Keratinocyte (primary cell): ENCODE data around the gene PARD6B.

Source experiments
- CTCF ChIP-seq, 3 experiments: IDR thresholded peaks in 1 of 3; conservative IDR thresholded peaks in 1 of 3; optimal IDR thresholded peaks in 1 of 3; 2 replicates in 2 of 3; 3 replicates in 1 of 3; pipeline versions ENCODE3 to v1.5.1; 2011; ENCODE audit warnings: low read length in 3 of 3, mild to moderate bottlenecking in 3 of 3, moderate library complexity in 2 of 3, control low read depth in 1 of 3, inconsistent platforms in 1 of 3; ENCODE audit not compliant: insufficient read depth in 2 of 3; ENCODE audit errors: extremely low read depth in 1 of 3
- EZH2 ChIP-seq: IDR thresholded peaks from one replicate; pipeline ENCODE4 v1.6.1; 2012; ENCODE audit warnings: inconsistent platforms, mild to moderate bottlenecking, low read length, moderate library complexity

- TF ChIP-seq CTCF (optimal IDR thresholded peaks at IDR 0.05 in 1 of 3, IDR thresholded peaks at IDR 0.05 in 1 of 3, conservative IDR thresholded peaks at IDR 0.05 in 1 of 3; ENCODE audit: extremely low read depth in 1 of 3, insufficient read depth in 2 of 3, low read length in 3 of 3) (no peak), EZH2 (no peak)
Measured at GRCh38 chr20:50711113-50711825, 20.1 kb upstream of the PARD6B start.
